COR-L47 (cell line): ENCODE measurements around the gene KIAA1958.

Experiments used
- DNase-seq: peaks from one replicate; lab custom pipeline; 2025; lab: John Stamatoyannopoulos, UW

KIAA1958 gene

GRCh38 chr9:112486221-112487007 is at the start of gene KIAA1958:
TSS of gene KIAA1958 (plus strand) at chr9:112486827. CDS start at chr9:112574081, 87,254 bp downstream.
- DNase-seq, result peak; percentile 84

- no peak for DNase-seq
Measured at GRCh38 chr9:112437406-112437805, 49.2 kb upstream of the KIAA1958 start.

GRCh38 chr9:112439171-112439570 is 47.5 kb upstream of the KIAA1958 start:
- DNase-seq, result no peak

- no peak for DNase-seq
Measured at GRCh38 chr9:112439825-112440224, 46.8 kb upstream of the KIAA1958 start.

GRCh38 chr9:112443200-112443599 is 43.4 kb upstream of the KIAA1958 start:
- DNase-seq, result peak; percentile 1

GRCh38 chr9:112443636-112444035 is 43.0 kb upstream of the KIAA1958 start:
- no peak for DNase-seq

GRCh38 chr9:112445196-112445595 is 41.4 kb upstream of the KIAA1958 start:
- no peak for DNase-seq

GRCh38 chr9:112446080-112446479 is 40.5 kb upstream of the KIAA1958 start:
- no peak for DNase-seq

GRCh38 chr9:112446526-112446925 is 40.1 kb upstream of the KIAA1958 start:
- DNase-seq, result no peak

- no peak for DNase-seq
Measured at GRCh38 chr9:112447283-112447761, 39.3 kb upstream of the KIAA1958 start.

GRCh38 chr9:112462855-112463254 is 23.8 kb upstream of the KIAA1958 start:
- no peak for DNase-seq

- no peak for DNase-seq
Measured at GRCh38 chr9:112465352-112465751, 21.3 kb upstream of the KIAA1958 start.

- no peak for DNase-seq
Measured at GRCh38 chr9:112472996-112473395, 13.6 kb upstream of the KIAA1958 start.

- DNase-seq, result no peak
Measured at GRCh38 chr9:112473986-112474385, 12.6 kb upstream of the KIAA1958 start.

GRCh38 chr9:112475318-112475717 is 11.3 kb upstream of the KIAA1958 start:
- DNase-seq, result no peak

- DNase-seq, result no peak
Measured at GRCh38 chr9:112477330-112477729, 9.3 kb upstream of the KIAA1958 start.

- no peak for DNase-seq
Measured at GRCh38 chr9:112479221-112479620, 7.4 kb upstream of the KIAA1958 start.

- DNase-seq, result no peak
Measured at GRCh38 chr9:112484607-112485006, 2.0 kb upstream of the KIAA1958 start.

GRCh38 chr9:112485574-112485973 is 1.1 kb upstream of the KIAA1958 start:
- no peak for DNase-seq

- DNase-seq, result peak; percentile 15
Measured at GRCh38 chr9:112487008-112487798, 576 bp downstream of the KIAA1958 start.

GRCh38 chr9:112487799-112488340 is 1.2 kb downstream of the KIAA1958 start:
- no peak for DNase-seq

- DNase-seq, result no peak
Measured at GRCh38 chr9:112489039-112489546, 2.5 kb downstream of the KIAA1958 start.
